MM.1S (cell line): ENCODE results near the gene SNTA1.

Source experiments
- DNase-seq: peaks from one replicate; pipeline ENCODE4 v3.0.0-alpha.2; 2015
- H2AFZ ChIP-seq: fragments of 300-600 bp; sonication (generic); 2 replicates; pipeline ENCODE4 v1.6.0; 2016; ENCODE audit warnings: antibody characterized with exemption, low read length
- H3F3A ChIP-seq: fragments of 300-600 bp; sonication (generic); 2 replicates; pipeline ENCODE4 v1.6.1; 2016; ENCODE audit warnings: mild to moderate bottlenecking, antibody characterized with exemption, low read length, moderate library complexity, mixed read lengths; ENCODE audit not compliant: insufficient read depth
- H3K27ac ChIP-seq: fragments of 300-600 bp; sonication (generic); 2 replicates; pipeline ENCODE4 v1.5.1; 2016; ENCODE audit warnings: mild to moderate bottlenecking, low read length
- H3K27me3 ChIP-seq: fragments of 300-600 bp; sonication (generic); replicated peaks from 2 replicates; pipeline ENCODE4 v1.6.0; 2016; ENCODE audit warnings: low read length; ENCODE audit not compliant: insufficient read depth
- H3K36me3 ChIP-seq: fragments of 300-600 bp; sonication (generic); replicated peaks from 2 replicates; pipeline ENCODE4 v1.6.1; 2016; ENCODE audit warnings: mild to moderate bottlenecking, low read length, mixed read lengths; ENCODE audit not compliant: insufficient read depth
- H3K4me1 ChIP-seq: fragments of 300-600 bp; sonication (generic); 2 replicates; pipeline ENCODE4 v1.6.1; 2016; ENCODE audit warnings: low read length, mixed read lengths
- H3K4me2 ChIP-seq: fragments of 300-600 bp; sonication (generic); 2 replicates; pipeline ENCODE4 v1.6.0; 2016; ENCODE audit warnings: low read depth, low read length
- H3K4me3 ChIP-seq: fragments of 300-600 bp; sonication (generic); 2 replicates; pipeline ENCODE4 v1.5.1; 2016; ENCODE audit warnings: low read length, mixed read lengths
- H3K79me2 ChIP-seq: fragments of 300-600 bp; sonication (generic); 2 replicates; pipeline ENCODE4 v1.6.1; 2016; ENCODE audit warnings: mixed run types, low read length, mixed read lengths
- H3K9ac ChIP-seq: fragments of 300-600 bp; sonication (generic); 2 replicates; pipeline ENCODE4 v1.6.1; 2016; ENCODE audit warnings: low read length, mixed read lengths
- H3K9me2 ChIP-seq: fragments of 300-600 bp; sonication (generic); replicated peaks from 2 replicates; pipeline ENCODE4 v1.6.1; 2016; ENCODE audit warnings: mild to moderate bottlenecking, low read length, mixed read lengths; ENCODE audit not compliant: insufficient read depth
- H3K9me3 ChIP-seq: fragments of 300-600 bp; sonication (generic); replicated peaks from 2 replicates; pipeline ENCODE4 v1.6.1; 2016; ENCODE audit warnings: mild to moderate bottlenecking, low read length, mixed read lengths; ENCODE audit not compliant: insufficient read depth
- H4K20me1 ChIP-seq: fragments of 300-600 bp; sonication (generic); 2 replicates; pipeline ENCODE4 v1.6.1; 2016; ENCODE audit warnings: mild to moderate bottlenecking, low read length, moderate library complexity, mixed read lengths; ENCODE audit not compliant: insufficient read depth
- EZH2 ChIP-seq: fragments of 300-600 bp; sonication (generic); optimal IDR thresholded peaks from 2 replicates; pipeline ENCODE3; 2017; ENCODE audit warnings: low read depth, mild to moderate bottlenecking, antibody characterized with exemption, low read length, mixed read lengths
- EZH2phosphoT487 ChIP-seq: fragments of 300-600 bp; sonication (generic); IDR thresholded peaks from 2 replicates; pipeline ENCODE4 v1.6.1; 2018; ENCODE audit warnings: antibody characterized with exemption, low read length
- TF ChIP-seq, protein P1 (sequence below): fragments of 300-600 bp; sonication (generic); IDR thresholded peaks from 2 replicates; pipeline ENCODE4 v1.5.1; 2016; ENCODE audit warnings: antibody characterized with exemption, low read length, mixed read lengths

The SNTA1 gene

DNA sequence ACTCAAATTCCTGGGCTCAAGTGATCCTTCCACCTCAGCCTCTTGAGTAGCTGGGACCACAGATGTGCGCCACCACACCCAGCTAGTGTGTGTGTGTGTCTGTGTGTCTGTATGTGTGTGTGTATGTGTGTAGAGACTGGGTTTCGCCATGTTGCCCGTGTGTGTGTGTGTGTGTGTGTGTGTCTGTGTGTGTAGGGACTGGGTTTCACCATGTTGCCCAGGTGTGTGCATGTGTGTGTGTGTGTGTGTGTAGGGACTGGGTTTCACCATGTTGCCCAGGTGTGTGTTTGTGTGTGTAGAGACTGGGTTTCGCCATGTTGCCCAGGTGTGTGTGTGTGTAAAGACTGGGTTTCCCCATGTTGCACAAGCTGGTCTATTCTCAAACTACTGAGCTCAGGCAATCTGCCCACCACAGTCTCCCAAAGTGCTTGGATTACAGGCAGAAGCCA lies 70.5 kb downstream of the SNTA1 start:
- Histone ChIP-seq H3K9me3 (no peaks in the 10 kb centered on the region), H3K4me2 (peak overlapping the region; percentile 48), H3K9ac (no peak overlapping the region), H3K4me1 (peaks cover 28% of the 10 kb centered on the region), H3K36me3 (no peaks in the 10 kb centered on the region), H4K20me1 (no peaks in the 10 kb centered on the region), H3K4me3 (no peak overlapping the region), H3K27me3 (no peaks in the 10 kb centered on the region), H3F3A (peaks cover 21% of the 10 kb centered on the region), H2AFZ (no peak overlapping the region), H3K9me2 (no peaks in the 10 kb centered on the region), H3K27ac (peak overlapping the region; percentile 62; the same call in 1 of the 2 replicates), H3K79me2 (no peaks in the 10 kb centered on the region)
- TF ChIP-seq EZH2 (no peak), EZH2phosphoT487 (no peak)
- DNase-seq: peak; percentile 32

- no peaks in the 10 kb centered on the region for H3K79me2 ChIP-seq
- H2AFZ ChIP-seq: no peak overlapping the region
- no peaks in the 10 kb centered on the region for H3K9me3 ChIP-seq
- TF ChIP-seq EZH2phosphoT487 (no peak), EZH2 (no peak)
- H3K4me2 ChIP-seq: no peak overlapping the region
- H3K9ac ChIP-seq: no peak overlapping the region
- H3K9me2 ChIP-seq: no peaks in the 10 kb centered on the region
- H3K27ac ChIP-seq: no peak overlapping the region
- DNase-seq: no peak
- no peak overlapping the region for H3K4me3 ChIP-seq
- H3F3A ChIP-seq: peaks cover 21% of the 10 kb centered on the region
- no peaks in the 10 kb centered on the region; the same call in 1 of the 2 replicates for H3K36me3 ChIP-seq
- peaks cover 28% of the 10 kb centered on the region for H3K4me1 ChIP-seq
- no peaks in the 10 kb centered on the region for H3K27me3 ChIP-seq
- no peaks in the 10 kb centered on the region for H4K20me1 ChIP-seq
Observed at GRCh38 chr20:33370291-33370690, 73.3 kb downstream of the SNTA1 start.

- Histone ChIP-seq H3K9me2 (no peaks in the 10 kb centered on the region), H3K4me2 (no peak overlapping the region), H3F3A (no peaks in the 10 kb centered on the region), H3K4me1 (no peaks in the 10 kb centered on the region), H3K79me2 (no peaks in the 10 kb centered on the region), H2AFZ (no peak overlapping the region), H3K9me3 (no peaks in the 10 kb centered on the region), H3K27me3 (no peaks in the 10 kb centered on the region), H3K36me3 (no peaks in the 10 kb centered on the region; the same call in 1 of the 2 replicates), H3K4me3 (no peak overlapping the region), H4K20me1 (no peaks in the 10 kb centered on the region), H3K9ac (no peak overlapping the region), H3K27ac (no peak overlapping the region)
- DNase-seq: no peak
- no peak for TF ChIP-seq EZH2phosphoT487
- no peak for TF ChIP-seq EZH2
- TF ChIP-seq, protein P1, sequence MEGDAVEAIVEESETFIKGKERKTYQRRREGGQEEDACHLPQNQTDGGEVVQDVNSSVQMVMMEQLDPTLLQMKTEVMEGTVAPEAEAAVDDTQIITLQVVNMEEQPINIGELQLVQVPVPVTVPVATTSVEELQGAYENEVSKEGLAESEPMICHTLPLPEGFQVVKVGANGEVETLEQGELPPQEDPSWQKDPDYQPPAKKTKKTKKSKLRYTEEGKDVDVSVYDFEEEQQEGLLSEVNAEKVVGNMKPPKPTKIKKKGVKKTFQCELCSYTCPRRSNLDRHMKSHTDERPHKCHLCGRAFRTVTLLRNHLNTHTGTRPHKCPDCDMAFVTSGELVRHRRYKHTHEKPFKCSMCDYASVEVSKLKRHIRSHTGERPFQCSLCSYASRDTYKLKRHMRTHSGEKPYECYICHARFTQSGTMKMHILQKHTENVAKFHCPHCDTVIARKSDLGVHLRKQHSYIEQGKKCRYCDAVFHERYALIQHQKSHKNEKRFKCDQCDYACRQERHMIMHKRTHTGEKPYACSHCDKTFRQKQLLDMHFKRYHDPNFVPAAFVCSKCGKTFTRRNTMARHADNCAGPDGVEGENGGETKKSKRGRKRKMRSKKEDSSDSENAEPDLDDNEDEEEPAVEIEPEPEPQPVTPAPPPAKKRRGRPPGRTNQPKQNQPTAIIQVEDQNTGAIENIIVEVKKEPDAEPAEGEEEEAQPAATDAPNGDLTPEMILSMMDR: no peak
Observed at GRCh38 chr20:33362898-33363297, 80.7 kb downstream of the SNTA1 start.

DNA sequence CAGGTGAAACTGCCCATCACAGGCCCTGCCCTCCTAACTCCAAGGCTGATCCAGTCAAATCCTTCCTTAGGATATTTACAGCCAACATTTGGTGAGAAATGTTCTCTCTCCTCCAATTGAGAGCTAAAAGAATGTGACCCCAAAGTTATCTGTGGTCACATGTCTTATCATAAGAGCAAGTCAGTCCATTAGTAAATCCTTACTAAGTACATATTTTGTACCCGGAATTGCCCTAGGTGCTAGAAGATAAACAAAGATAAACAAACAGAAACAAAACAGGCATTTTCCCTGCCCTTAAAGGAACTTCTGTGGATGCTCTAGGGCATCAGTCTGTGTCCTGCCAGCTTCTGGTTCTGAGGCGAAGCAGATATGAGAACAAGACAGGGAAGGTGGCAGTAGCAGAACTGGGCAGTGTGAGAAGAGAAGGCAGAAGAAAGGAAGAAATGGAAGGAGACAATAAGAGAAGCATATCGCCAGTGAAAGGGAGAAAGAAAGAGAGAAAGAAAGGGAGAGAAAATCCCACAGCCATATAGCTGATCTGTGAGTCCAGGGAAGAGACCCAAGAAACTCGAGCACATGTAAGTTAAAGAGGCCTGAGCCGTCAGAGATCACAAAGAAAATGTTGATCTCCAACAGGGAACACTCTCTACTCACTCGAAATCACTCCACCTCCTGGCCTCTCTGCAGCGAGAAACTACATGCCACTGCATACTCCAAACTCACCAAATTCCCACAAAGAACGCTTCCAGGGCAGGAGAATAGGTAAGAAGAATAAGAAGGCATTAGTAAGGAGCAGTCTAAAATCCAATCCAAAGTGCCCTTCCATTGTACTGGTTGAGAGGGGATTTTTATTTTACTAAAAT lies 83.9 kb downstream of the SNTA1 start:
- no peaks in the 10 kb centered on the region for H3K4me1 ChIP-seq
- H3K9me3 ChIP-seq: no peaks in the 10 kb centered on the region
- no peaks in the 10 kb centered on the region for H3K79me2 ChIP-seq
- no peak overlapping the region for H3K27ac ChIP-seq
- TF ChIP-seq, protein P1: no peak
- TF ChIP-seq EZH2phosphoT487 (no peak), EZH2 (no peak)
- no peak overlapping the region for H2AFZ ChIP-seq
- DNase-seq: no peak
- H4K20me1 ChIP-seq: no peaks in the 10 kb centered on the region
- no peak overlapping the region for H3K9ac ChIP-seq
- H3K27me3 ChIP-seq: no peaks in the 10 kb centered on the region
- H3K4me2 ChIP-seq: no peak overlapping the region
- no peaks in the 10 kb centered on the region for H3K36me3 ChIP-seq
- H3F3A ChIP-seq: no peaks in the 10 kb centered on the region
- no peak overlapping the region for H3K4me3 ChIP-seq
- H3K9me2 ChIP-seq: no peaks in the 10 kb centered on the region
